GM13977 (cell line): ENCODE results near the gene OR8K5.
"Not testable (repeated sequence)": the region's sequence is repeated elsewhere in the genome, so short reads cannot be mapped to it uniquely, and the experiment has no call there.

Experiments used
- DNase-seq: peaks from one replicate; pipeline ENCODE4 v3.0.0; 2012; ENCODE audit warnings: low spot score
- in situ Hi-C: fragments of 300-500 bp; cut with MboI; formaldehyde crosslinking; loops from one replicate; pipeline ENCODE4 v1.12.0; 2022; ENCODE audit warnings: low sequenced_read_pairs, low pct_unique_long_range_greater_than_20kb, mixed read lengths, inconsistent platforms; ENCODE audit not compliant: unreplicated experiment
- TF ChIP-seq, protein P1 (sequence below): IDR thresholded peaks from 2 replicates; pipeline ENCODE4 v1.5.1; 2012; ENCODE audit warnings: mild to moderate bottlenecking, control low read depth; ENCODE audit not compliant: insufficient read depth; ENCODE audit errors: extremely low read depth, missing control alignments

Gene OR8K5

DNA sequence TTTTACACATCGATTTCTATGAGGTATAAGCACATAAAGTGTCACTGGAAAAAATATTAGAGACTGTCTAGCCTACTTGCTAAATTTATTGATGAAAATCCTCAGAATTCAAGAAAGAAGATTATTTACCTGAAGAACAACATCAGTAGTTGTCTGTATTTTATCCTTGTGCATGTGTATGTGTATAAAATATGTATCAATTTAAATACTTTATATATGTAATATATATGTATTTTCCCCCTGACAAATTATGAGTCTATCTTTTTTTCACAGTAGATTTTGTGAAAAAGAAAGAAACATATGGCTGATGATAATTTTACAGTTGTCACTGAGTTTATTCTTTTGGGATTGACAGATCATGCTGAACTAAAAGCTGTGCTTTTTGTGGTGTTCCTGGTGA lies 16.2 kb upstream of the OR8K5 start, which contains the start of gene OR5J2:
OR5J2 (plus strand) TSS at position 301 of the 400 bp plus-strand sequence; CDS start at position 301, 0 bp downstream.
- in situ Hi-C loops: no loop called here
- TF ChIP-seq, protein P1, sequence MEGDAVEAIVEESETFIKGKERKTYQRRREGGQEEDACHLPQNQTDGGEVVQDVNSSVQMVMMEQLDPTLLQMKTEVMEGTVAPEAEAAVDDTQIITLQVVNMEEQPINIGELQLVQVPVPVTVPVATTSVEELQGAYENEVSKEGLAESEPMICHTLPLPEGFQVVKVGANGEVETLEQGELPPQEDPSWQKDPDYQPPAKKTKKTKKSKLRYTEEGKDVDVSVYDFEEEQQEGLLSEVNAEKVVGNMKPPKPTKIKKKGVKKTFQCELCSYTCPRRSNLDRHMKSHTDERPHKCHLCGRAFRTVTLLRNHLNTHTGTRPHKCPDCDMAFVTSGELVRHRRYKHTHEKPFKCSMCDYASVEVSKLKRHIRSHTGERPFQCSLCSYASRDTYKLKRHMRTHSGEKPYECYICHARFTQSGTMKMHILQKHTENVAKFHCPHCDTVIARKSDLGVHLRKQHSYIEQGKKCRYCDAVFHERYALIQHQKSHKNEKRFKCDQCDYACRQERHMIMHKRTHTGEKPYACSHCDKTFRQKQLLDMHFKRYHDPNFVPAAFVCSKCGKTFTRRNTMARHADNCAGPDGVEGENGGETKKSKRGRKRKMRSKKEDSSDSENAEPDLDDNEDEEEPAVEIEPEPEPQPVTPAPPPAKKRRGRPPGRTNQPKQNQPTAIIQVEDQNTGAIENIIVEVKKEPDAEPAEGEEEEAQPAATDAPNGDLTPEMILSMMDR: no peak
- DNase-seq: no peak

DNA sequence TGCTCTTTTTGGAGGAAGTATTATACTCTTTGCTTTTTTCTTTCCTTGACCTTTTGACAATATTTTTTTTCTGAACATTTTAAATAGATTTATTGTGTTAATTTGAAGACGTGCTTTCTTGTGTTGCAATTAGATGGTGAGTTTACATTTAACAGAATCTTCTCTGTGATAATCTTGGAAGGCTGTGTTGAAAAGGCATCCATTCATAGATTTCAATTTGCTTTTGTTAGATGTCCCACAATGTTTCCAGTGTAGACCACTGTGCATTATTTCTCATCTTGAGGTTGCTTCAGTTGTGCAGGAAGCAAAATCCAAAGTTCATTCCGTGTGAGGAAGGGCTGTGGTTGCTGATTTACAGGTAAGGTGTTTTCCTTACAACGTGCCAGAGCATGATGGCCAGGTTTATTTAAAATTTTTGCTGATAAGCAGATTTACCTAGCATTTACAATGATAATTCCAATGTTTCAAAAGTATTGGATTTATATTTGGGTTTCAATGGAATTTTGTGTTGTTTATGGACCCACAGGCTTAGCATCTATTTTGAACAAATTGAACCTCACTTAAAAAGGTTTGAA lies 12.2 kb upstream of the OR8K5 start:
- no peak for DNase-seq
- in situ Hi-C loops: no loop called here
- TF ChIP-seq, protein P1: no peak

DNA sequence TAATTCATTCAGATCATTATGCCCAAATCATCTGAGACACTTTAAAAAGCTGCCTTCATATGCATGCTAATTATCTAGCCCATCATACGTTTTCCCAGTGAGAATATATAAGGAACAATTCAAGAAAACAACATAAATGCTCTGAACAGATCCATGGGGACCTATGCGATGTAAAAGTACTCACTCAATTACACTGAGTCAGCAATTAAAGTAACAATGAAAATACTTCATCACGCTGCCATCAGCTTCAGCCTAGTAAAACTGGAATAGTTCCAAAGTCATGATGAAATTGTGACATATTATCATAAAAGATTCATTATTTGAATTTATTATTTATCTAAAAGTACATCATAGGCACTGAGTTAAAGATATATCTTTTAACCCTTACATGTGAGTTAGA lies 3.7 kb upstream of the OR8K5 start:
- TF ChIP-seq, protein P1: no peak
- in situ Hi-C loops: no loop called here
- DNase-seq: no peak

DNA sequence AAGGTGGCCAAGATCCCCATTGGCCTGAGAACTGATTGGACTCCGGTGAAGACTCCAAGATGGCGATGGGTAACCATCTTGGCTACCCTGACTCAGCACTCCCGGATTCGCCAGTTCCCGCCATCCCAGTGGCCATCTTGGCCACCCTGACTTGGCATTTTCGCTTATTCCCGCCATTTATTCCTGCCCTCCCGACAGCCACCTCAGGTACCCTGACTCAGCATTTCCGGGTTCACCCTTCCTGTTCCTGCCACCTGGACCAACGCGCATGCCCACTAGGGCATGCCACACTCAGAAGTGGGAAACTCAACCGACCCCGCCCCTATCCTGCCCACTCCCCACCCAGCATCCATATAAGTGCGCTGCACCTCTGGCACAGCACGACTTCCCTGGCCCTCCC lies 7.8 kb downstream of the OR8K5 start:
- TF ChIP-seq, protein P1: no peak
- in situ Hi-C loops: no loop called here
- DNase-seq: no peak

DNA sequence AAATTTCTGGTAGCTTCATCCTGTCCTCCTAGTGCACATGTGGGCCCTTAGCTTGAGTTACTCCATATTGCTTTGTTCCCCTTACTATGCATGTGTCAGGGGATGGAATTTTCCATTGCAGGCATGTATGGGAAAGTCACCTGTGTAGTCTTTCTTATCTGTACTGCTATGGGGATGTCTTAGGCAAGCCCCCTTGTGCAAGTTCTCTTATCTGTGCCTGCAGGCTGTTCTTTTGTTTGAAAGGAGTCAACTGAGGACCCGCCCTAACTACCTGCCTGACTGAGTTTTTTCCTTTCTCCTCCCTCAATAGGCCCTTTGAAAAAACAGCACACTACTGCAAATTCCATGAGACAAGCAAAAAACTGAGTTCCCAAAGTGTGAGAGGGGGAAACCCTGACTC lies 8.7 kb downstream of the OR8K5 start:
- in situ Hi-C loops: no loop called here
- no peak for DNase-seq

DNA sequence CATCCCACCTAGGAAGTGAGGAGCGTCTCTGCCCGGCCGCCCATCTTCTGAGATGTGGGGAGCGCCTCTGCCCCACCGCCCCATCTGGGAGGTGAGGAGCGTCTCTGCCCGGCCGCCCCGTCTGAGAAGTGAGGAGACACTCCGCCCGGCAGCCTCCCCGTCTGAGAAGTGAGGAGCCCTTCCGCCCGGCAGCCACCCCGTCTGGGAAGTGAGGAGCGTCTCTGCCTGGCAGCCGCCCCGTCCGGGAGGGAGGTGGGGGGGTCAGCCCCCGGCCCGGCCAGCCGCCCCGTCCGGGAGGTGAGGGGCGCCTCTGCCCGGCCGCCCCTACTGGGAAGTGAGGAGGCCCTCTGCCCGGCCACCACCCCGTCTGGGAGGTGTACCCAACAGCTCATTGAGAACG lies 16.4 kb downstream of the OR8K5 start:
- in situ Hi-C loops, DNase-seq: not testable (repeated sequence)

More for the DNA sequence above, 8.7 kb downstream of the OR8K5 start:
- TF ChIP-seq, protein P1: no peak

DNA sequence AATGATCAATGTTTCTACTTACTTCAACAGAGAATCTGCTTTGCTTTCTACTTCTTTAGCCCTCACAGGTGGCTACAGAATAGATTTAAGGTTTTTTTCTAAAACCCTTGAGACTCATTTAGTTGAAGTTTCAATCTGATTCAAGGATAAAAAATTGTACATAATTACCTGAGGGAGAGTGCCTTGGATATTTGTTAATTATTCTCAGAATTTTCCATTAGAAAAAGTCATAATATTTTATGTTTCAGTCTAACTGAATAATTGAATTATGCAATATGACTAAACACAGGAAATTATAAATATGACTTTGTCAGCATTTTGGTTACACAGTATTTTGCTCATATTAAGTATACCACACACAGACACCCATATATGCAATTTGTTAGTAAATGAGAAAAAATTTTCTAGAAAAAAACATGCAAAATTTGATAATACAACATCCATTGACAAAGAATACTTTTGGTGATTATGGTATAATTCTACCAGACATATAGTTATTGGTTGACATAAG lies 19.9 kb downstream of the OR8K5 start, which contains the start of gene OR8J3:
OR8J3 (minus strand) TSS at position 51 of the 511 bp plus-strand sequence. CDS start 2,483 bp downstream, outside the sequence.
- in situ Hi-C loops: no loop called here
- DNase-seq: no peak
- TF ChIP-seq, protein P1: no peak
